A673 (cell line): ENCODE measurements around the gene HOXD9.

Experiments used
- EZH2 ChIP-seq: fragments of 200-600 bp; sonication (generic); IDR thresholded peaks from 2 replicates; pipeline ENCODE4 v1.6.1; 2017; ENCODE audit warnings: borderline replicate concordance, low read depth, mild to moderate bottlenecking, mixed read lengths, antibody characterized with exemption, low read length; ENCODE audit not compliant: poor library complexity, severe bottlenecking
- TF ChIP-seq, protein P1 (sequence below): fragments of 300-800, 200-600 bp; sonication (generic); conservative IDR thresholded peaks from 2 replicates; pipeline ENCODE4 v1.5.1; 2017; ENCODE audit warnings: low read depth, mild to moderate bottlenecking, antibody characterized with exemption, low read length, moderate library complexity, mixed read lengths

DNA sequence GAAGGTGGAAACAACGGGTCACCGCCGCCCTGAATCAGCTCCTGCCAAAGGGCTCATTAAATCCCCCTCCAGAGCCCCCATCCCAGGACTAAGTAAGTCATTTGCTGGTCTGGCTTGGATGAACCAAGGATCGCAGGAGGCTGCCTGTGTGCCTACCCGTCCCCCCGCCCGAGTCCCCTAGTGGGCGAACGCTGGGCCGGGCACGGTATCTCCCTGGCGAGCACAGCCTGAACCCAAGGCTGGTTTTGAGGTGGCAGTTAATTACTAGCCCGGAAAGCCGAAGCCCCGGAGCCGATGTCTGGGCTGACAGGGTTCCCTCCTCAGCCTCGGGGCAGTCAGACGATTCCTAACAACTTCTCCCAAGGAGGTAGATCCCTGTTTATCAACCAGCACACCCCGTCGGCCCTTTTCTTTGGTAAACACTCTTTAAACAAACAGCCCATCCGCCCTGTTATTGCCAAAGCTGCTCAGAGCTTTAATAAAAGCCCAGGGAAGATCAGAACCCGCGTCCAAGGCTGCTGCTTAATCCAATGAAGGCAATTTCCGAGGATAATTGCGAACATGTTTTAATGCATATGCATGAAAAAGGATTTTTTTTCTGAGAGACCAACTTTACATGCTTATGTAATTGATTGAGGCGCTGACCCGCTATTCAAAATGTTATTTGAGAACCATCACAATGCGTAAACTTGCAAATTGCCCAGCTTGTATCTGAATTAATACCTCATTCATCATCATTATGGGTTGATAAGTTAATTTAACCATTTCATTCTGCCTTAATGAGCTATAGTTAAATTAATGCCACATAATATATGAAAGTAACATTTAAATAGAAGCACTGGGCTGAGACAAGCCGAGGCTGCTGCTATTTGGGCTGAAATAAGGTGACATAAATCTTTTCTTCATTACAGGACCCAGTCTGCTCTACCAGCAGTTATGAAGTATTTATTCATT is 49.3 kb upstream of the HOXD9 start:
- TF ChIP-seq, protein P1, sequence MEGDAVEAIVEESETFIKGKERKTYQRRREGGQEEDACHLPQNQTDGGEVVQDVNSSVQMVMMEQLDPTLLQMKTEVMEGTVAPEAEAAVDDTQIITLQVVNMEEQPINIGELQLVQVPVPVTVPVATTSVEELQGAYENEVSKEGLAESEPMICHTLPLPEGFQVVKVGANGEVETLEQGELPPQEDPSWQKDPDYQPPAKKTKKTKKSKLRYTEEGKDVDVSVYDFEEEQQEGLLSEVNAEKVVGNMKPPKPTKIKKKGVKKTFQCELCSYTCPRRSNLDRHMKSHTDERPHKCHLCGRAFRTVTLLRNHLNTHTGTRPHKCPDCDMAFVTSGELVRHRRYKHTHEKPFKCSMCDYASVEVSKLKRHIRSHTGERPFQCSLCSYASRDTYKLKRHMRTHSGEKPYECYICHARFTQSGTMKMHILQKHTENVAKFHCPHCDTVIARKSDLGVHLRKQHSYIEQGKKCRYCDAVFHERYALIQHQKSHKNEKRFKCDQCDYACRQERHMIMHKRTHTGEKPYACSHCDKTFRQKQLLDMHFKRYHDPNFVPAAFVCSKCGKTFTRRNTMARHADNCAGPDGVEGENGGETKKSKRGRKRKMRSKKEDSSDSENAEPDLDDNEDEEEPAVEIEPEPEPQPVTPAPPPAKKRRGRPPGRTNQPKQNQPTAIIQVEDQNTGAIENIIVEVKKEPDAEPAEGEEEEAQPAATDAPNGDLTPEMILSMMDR, result no peak
- no peak for TF ChIP-seq EZH2
